NCI-H2029 treated with DMSO at 0.1 percent for 48 hours (cell line): Measurements from ENCODE around the gene CES5A.
"Not testable (repeated sequence)": the region's sequence is repeated elsewhere in the genome, so short reads cannot be mapped to it uniquely, and the experiment has no call there.

Source experiments
- DNase-seq: peaks from one replicate; lab custom pipeline; 2025; lab: John Stamatoyannopoulos, UW

CES5A gene

GRCh38 chr16:55875273-55875672 is at the start of gene CES5A:
Gene CES5A (minus strand): TSS chr16:55875373. CDS start chr16:55875221, 152 bp downstream.
- no peak for DNase-seq

GRCh38 chr16:55922662-55923061 is 47.5 kb upstream of the CES5A start:
- no peak for DNase-seq

GRCh38 chr16:55917373-55918160 is 42.4 kb upstream of the CES5A start:
- no peak for DNase-seq

- no peak for DNase-seq
Measured at GRCh38 chr16:55915096-55915827, 40.1 kb upstream of the CES5A start.

GRCh38 chr16:55914383-55914782 is 39.2 kb upstream of the CES5A start:
- DNase-seq = no peak

- DNase-seq = no peak
Measured at GRCh38 chr16:55913716-55914115, 38.5 kb upstream of the CES5A start.

GRCh38 chr16:55913121-55913520 is 37.9 kb upstream of the CES5A start:
- DNase-seq = not testable (repeated sequence)

GRCh38 chr16:55912022-55912421 is 36.8 kb upstream of the CES5A start:
- no peak for DNase-seq

GRCh38 chr16:55911616-55912015 is 36.4 kb upstream of the CES5A start:
- DNase-seq = no peak

GRCh38 chr16:55909876-55910275 is 34.7 kb upstream of the CES5A start:
- DNase-seq = no peak

- DNase-seq = no peak
Measured at GRCh38 chr16:55908641-55909040, 33.5 kb upstream of the CES5A start.

GRCh38 chr16:55907661-55908060 is 32.5 kb upstream of the CES5A start:
- DNase-seq = no peak

- no peak for DNase-seq
Measured at GRCh38 chr16:55906123-55906522, 30.9 kb upstream of the CES5A start.

GRCh38 chr16:55905651-55906050 is 30.5 kb upstream of the CES5A start:
- no peak for DNase-seq

- DNase-seq = no peak
Measured at GRCh38 chr16:55901566-55902217, 26.5 kb upstream of the CES5A start.

GRCh38 chr16:55900616-55901393 is 25.6 kb upstream of the CES5A start:
- DNase-seq = no peak

GRCh38 chr16:55899857-55900256 is 24.7 kb upstream of the CES5A start:
- DNase-seq = no peak

GRCh38 chr16:55898592-55898991 is 23.4 kb upstream of the CES5A start:
- DNase-seq = no peak

GRCh38 chr16:55892821-55893220 is 17.6 kb upstream of the CES5A start:
- no peak for DNase-seq

- DNase-seq = no peak
Measured at GRCh38 chr16:55889518-55889917, 14.3 kb upstream of the CES5A start.

GRCh38 chr16:55888546-55888945 is 13.4 kb upstream of the CES5A start:
- DNase-seq = no peak

GRCh38 chr16:55876854-55877253 is 1.7 kb upstream of the CES5A start:
- DNase-seq = no peak
